DMS79 (cell line): ENCODE data around the gene DLX4.

Source experiments
- DNase-seq: peaks from one replicate; lab custom pipeline; 2025; lab: John Stamatoyannopoulos, UW

DLX4 gene, protein sequence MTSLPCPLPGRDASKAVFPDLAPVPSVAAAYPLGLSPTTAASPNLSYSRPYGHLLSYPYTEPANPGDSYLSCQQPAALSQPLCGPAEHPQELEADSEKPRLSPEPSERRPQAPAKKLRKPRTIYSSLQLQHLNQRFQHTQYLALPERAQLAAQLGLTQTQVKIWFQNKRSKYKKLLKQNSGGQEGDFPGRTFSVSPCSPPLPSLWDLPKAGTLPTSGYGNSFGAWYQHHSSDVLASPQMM

DNA sequence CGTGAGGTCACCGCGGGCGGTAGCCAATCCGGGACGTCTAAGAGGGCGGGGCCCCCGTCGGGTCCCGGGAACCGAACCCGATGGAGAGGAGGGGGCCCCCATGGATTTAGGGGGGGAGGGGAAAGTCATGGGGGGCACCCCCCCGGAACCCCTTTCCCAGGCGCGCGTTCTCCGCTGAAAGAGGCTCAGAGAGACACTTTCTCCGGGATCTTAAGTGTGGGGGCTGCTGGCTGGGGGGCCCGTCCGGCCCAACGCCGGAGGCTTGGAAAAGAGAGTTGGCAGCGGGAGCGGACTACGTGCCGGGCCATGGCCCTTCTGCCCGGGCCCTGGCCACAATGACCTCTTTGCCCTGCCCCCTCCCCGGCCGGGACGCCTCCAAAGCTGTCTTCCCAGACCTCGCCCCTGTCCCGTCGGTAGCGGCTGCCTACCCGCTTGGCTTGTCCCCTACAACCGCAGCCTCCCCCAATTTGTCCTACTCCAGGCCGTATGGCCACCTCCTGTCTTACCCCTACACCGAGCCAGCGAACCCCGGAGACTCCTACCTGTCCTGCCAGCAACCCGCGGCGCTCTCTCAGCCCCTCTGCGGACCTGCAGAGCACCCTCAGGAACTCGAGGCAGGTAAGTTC lies at the start of gene DLX4:
TSS of gene DLX4 (plus strand) at position 57 of the 626 bp plus-strand sequence. CDS start at position 336, 279 bp downstream.
- no peak for DNase-seq

DNA sequence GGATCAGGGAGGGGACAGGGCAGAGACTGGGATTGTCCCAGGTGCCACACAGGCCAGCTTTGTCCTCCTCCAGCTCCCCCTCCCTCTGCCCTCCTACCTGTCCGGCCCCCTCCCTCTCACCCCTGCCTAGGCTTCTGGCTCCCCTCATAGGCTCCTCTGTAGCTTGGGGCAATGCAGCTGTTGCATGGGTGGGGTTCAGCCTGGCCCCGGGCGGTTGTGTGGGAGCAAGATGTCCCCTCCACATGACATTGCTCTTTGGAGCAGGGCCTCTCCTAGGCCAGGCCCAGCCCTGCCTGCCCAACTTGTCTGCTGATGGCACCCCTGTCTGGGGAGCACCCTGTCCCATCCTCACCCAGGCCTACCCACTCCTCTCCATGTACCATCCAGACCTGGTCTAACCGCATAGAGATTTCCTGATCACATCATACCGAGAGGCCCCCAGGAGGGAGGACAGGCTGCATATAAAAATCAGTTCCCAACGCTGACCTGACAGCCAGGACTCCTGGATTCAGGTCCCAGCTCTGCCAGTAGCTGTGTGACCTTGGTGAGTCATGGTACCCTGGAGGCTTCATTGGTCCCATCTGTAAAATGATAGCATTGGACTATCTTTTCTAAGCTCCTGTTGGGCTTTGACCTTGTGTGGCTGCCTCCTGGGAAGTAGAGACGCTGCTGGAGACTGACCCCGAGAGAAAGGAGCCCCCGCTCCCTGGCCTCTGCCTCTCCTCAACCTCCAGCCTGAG lies 48.8 kb upstream of the DLX4 start:
- no peak for DNase-seq

- no peak for DNase-seq
Observed at GRCh38 chr17:49922095-49922494, 46.9 kb upstream of the DLX4 start.

- no peak for DNase-seq
Observed at GRCh38 chr17:49924116-49924515, 44.9 kb upstream of the DLX4 start.

- no peak for DNase-seq
Observed at GRCh38 chr17:49924589-49924988, 44.4 kb upstream of the DLX4 start.

- no peak for DNase-seq
Observed at GRCh38 chr17:49925921-49926320, 43.1 kb upstream of the DLX4 start.

DNA sequence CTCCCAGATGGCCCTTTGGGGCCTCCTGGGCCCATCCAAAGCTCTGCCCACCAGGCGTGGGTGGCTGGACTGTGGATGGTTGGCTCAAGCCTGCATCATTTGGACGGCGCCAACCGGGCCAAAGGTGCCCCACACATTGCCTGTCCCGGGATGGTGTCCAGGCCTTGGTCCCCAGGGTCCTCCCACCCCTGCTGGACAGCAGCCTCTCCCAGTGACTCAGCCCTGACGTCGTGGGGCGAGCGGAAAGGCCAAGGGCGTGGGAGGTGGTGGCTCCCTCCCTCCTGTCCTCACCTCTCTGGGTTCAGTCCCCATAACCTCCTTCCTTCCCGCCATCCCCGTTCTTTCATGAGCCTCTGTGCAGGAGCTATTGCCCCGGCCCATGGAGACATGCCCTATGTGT lies 42.1 kb upstream of the DLX4 start:
- DNase-seq = no peak

DNA sequence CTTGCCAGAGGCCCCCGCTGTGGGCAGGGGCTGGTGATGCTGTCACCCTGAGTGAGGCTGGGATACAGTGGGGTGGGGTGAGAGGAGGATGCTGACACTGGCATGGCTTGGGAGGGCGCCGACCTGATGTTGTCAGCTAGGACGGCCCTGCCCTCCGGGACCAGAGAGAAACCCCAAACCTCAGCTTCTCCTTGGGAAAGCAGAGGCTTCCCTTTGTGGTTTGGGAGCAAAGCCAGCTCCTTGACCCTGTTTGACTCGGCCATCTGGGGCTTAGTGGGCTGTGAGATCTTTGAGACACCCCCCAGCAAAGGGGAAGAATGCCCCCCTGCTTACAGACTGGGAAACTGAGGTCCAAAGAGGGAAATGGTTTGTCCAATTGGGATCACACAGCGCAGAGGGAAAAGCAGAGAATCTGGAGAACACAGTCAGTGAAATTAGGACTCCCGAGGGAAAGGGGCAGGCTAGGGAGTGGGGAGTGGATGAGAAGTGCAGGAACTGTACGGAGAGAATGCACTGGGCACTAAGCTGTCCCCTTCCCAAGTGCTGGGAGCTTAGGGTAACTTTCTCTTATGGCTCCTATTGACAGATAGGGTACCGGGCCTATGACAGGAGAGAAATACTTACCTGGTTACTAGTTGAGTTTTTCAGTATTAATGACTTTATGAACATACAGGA lies 40.7 kb upstream of the DLX4 start:
- no peak for DNase-seq

DNA sequence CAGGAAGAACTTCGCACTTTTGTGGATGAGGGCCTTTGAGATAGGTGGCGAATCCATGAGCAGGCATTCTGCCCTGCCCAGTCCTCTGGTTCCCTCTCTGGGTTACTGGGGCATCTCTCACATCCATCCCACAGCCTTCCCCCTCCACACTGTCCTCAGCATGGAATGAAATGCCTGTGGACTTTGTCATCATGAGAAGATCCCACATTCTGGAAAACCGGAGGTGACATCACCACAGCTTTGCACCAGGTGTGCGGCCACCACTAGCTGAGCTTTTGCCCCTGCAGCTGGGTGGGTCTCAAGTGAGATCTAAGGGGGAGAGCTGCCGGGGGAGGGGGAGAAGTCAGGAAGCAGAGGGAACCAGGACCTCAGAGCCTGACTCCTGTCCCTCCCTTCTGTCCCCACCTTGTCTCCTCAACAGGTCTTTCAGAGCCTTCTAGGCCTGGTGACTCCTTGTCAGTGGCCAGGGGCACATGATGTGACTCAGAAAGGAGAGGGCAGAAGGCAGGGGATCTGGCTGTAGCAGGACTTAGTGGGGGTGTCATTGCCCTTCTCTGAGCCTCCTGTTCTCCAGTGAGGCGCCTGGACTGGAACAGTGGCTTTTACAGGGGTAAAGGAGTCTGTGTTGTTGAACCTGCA lies 40.0 kb upstream of the DLX4 start:
- DNase-seq = no peak

GRCh38 chr17:49930880-49931279 lies 38.1 kb upstream of the DLX4 start:
- no peak for DNase-seq

GRCh38 chr17:49931416-49932137 lies 37.4 kb upstream of the DLX4 start:
- no peak for DNase-seq

GRCh38 chr17:49932138-49932723 lies 36.8 kb upstream of the DLX4 start:
- no peak for DNase-seq

DNA sequence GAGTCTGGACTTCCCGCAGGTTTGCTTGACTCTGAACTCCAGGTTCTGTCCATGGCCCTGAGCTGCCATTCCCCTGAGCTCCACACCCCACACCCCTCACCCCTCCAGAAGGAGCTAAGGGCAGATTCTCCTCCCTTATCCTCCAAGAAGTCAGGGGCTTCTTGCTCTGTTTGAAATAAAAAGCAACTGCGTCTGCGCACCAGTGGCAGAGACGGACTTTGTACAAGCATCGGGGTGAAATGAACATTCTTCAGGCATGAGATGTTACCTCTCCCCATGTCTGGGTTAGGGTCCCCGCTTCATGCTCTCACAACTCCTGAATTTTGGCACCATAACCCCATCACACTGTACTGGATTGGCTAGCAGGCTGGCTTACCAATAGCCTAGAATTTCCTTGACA lies 36.1 kb upstream of the DLX4 start:
- no peak for DNase-seq

DNA sequence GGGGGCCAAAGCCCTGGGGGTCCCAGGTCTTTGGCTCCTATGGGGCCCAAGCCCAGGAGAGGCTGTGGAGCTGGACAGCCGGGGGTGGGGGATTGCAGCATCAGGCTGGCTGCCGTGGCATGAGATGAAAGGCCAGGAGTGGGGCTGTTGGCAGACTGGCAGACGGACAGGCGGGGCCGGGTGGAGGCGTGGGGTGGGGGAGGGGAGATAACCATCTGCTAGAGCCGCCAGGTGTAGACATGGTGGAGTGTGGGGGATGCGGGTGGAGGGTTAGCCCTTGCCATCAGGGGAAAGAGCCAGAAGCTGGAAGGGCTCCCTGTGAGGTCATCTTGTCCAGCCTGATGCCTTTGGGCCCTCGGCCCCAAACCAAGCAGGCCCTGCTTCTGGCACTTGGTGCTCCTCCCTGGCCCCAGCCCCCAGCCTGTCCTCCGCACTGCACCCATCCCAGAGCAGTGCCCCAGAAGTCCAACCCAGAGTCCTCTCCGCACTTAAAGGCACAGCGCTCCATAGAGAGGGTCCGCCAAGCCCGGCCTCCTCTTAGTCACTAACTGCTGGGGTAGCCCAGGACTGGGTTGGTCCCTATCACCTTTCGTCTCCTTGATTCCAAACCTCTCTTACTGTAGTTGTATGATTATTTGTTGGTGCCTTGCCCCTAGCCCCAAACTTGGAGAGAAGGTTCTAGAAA lies 33.3 kb upstream of the DLX4 start:
- DNase-seq = no peak

DNA sequence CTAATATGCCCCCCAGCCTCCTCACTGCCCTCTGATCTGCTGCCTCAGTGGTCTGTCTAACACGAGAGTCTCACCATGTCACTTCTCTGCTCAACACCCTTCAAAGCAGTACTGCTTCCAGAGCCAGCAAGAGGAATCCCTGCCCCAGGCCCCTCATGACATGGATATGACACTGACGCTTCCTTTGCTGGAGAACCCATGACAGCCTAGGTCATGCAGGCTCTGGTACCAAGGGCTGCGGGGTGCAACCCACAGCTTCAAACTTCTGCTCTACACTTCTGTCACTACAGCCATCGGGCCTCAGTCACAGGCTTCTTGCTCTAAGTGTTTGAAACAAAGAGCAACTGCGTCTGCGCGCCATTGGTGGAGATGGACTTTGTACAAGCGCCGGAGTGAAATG lies 32.6 kb upstream of the DLX4 start:
- DNase-seq = no peak

DNA sequence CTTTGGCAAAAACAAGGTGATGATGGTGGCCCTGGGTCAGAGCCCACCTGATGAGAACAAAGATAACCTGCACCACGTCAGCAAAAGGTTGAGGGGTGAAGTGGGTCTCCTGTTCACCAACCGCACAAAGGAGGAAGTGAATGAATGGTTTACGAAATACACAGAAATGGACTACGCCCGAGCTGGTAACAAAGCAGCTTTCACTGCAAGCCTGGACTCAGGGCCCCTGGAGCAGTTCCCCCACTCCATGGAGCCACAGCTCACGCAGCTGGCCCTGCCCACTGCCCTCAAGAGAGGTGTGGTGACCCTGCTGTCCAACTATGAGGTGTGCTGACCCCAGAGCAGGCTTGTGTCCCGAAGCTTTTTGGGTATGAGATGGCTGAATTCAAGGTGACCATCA lies 29.7 kb upstream of the DLX4 start:
- no peak for DNase-seq

- DNase-seq = no peak
Observed at GRCh38 chr17:49941427-49941826, 27.6 kb upstream of the DLX4 start.

- DNase-seq = no peak
Observed at GRCh38 chr17:49942947-49943346, 26.0 kb upstream of the DLX4 start.

- DNase-seq = no peak
Observed at GRCh38 chr17:49944273-49944870, 24.6 kb upstream of the DLX4 start.

- DNase-seq = no peak
Observed at GRCh38 chr17:49946208-49946607, 22.8 kb upstream of the DLX4 start.
